ENCODE data around the gene ESAM.

DNA sequence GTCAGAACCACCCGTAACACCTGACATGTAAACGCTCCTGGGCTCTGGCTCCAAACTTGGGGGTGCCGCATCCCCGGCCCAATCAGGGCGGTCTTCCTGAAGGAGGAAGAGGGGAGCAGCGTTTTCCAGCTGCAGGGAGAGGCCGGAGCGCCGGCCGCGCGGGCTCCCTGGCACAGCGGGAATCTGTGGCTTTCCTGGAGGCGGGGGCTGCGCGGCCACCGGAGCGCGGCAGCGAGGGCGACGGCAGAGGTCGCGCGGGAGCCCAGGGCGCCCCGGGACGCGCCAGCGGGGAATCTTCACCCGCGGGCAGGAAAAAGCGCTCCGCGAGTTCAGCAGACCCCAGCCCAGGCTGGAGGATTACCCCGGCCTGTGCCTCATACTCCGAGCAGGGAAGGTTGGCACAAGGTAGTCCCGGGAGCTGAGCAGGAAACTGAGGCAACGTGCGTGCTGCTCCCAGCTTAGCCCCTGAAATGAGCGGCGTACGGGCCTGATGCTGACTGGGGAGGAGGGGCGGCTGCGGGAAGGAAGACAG is 600 bp upstream of the ESAM start:
- TF ChIP-seq, protein P1, sequence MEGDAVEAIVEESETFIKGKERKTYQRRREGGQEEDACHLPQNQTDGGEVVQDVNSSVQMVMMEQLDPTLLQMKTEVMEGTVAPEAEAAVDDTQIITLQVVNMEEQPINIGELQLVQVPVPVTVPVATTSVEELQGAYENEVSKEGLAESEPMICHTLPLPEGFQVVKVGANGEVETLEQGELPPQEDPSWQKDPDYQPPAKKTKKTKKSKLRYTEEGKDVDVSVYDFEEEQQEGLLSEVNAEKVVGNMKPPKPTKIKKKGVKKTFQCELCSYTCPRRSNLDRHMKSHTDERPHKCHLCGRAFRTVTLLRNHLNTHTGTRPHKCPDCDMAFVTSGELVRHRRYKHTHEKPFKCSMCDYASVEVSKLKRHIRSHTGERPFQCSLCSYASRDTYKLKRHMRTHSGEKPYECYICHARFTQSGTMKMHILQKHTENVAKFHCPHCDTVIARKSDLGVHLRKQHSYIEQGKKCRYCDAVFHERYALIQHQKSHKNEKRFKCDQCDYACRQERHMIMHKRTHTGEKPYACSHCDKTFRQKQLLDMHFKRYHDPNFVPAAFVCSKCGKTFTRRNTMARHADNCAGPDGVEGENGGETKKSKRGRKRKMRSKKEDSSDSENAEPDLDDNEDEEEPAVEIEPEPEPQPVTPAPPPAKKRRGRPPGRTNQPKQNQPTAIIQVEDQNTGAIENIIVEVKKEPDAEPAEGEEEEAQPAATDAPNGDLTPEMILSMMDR (IDR thresholded peaks at IDR 0.05; ENCODE audit: insufficient read depth, low read length), result no peak
- TF ChIP-seq POLR2AphosphoS5 (IDR thresholded peaks at IDR 0.05; ENCODE audit: low read depth), result no peak
- TF ChIP-seq, protein P2, sequence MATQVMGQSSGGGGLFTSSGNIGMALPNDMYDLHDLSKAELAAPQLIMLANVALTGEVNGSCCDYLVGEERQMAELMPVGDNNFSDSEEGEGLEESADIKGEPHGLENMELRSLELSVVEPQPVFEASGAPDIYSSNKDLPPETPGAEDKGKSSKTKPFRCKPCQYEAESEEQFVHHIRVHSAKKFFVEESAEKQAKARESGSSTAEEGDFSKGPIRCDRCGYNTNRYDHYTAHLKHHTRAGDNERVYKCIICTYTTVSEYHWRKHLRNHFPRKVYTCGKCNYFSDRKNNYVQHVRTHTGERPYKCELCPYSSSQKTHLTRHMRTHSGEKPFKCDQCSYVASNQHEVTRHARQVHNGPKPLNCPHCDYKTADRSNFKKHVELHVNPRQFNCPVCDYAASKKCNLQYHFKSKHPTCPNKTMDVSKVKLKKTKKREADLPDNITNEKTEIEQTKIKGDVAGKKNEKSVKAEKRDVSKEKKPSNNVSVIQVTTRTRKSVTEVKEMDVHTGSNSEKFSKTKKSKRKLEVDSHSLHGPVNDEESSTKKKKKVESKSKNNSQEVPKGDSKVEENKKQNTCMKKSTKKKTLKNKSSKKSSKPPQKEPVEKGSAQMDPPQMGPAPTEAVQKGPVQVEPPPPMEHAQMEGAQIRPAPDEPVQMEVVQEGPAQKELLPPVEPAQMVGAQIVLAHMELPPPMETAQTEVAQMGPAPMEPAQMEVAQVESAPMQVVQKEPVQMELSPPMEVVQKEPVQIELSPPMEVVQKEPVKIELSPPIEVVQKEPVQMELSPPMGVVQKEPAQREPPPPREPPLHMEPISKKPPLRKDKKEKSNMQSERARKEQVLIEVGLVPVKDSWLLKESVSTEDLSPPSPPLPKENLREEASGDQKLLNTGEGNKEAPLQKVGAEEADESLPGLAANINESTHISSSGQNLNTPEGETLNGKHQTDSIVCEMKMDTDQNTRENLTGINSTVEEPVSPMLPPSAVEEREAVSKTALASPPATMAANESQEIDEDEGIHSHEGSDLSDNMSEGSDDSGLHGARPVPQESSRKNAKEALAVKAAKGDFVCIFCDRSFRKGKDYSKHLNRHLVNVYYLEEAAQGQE (IDR thresholded peaks at IDR 0.05; ENCODE audit: insufficient replicate concordance, low read depth), result no peak
